T-cell (primary cell): ENCODE data around the gene MARCHF9. TPM values are rescaled to one million over a fixed set of nuclear protein-coding genes. Genes with fewer than 3 reads are reported as not detected.
A peak's percentile ranks its signal among the peaks of the same experiment; 100 is the strongest.

Source experiments
- ATAC-seq, 4 experiments: fragments of 200-7000 bp in 3 of 4; fragments of 150-1000 bp in 1 of 4; cut with Tn5 transposase; replicated peaks in 1 of 4; 1 replicate in 3 of 4; 2 replicates in 1 of 4; pipeline ENCODE4 v1.10.0; 2021; ENCODE audit warnings: moderate library complexity in 3 of 4, mild to moderate bottlenecking in 2 of 4, moderate number of reproducible peaks in 1 of 4
- CTCF ChIA-PET, 2 donors: fragments of 300-600 bp; sonication (Branson Sonifier 250); formaldehyde crosslinking; loops; one replicate each; lab custom pipeline; 2022; ENCODE audit warnings: antibody characterized with exemption in 2 of 2; lab: Charles Lee
- POLR2A ChIA-PET, 2 donors: fragments of 300-600 bp; sonication (Branson Sonifier 250); formaldehyde crosslinking; loops; one replicate each; lab custom pipeline; 2022; ENCODE audit warnings: antibody characterized with exemption in 2 of 2; lab: Charles Lee
- DNase-seq, 35 experiments: peaks; one replicate each; pipeline versions ENCODE4 v3.0.0 to v3.0.0-alpha.2; 2013 to 2023
- H3K27ac ChIP-seq: one replicate; pipeline ENCODE4 v1.5.1; 2013; ENCODE audit warnings: low read length
- H3K27me3 ChIP-seq, 2 experiments: replicated peaks in 1 of 2; 1 replicate in 1 of 2; 2 replicates in 1 of 2; pipeline versions ENCODE4 v1.6.1 to v1.7.0; 2013; ENCODE audit warnings: low read length in 1 of 2, mixed read lengths in 1 of 2; ENCODE audit not compliant: control insufficient read depth in 2 of 2, insufficient read depth in 2 of 2; ENCODE audit errors: extremely low read depth in 1 of 2
- H3K36me3 ChIP-seq, 2 donors: 1 replicate in 1 of 2; 2 replicates in 1 of 2; pipeline versions ENCODE4 v1.6.1 to v1.7.0; 2013; ENCODE audit warnings: low read length in 1 of 2; ENCODE audit not compliant: control insufficient read depth in 2 of 2, insufficient read depth in 1 of 2; ENCODE audit errors: extremely low read depth in 1 of 2
- H3K4me1 ChIP-seq, 2 experiments: 1 replicate in 1 of 2; 2 replicates in 1 of 2; pipeline versions ENCODE4 v1.6.1 to v1.7.0; 2013; ENCODE audit warnings: low read length in 2 of 2, mixed read lengths in 1 of 2; ENCODE audit not compliant: insufficient read depth in 2 of 2, control insufficient read depth in 1 of 2; ENCODE audit errors: extremely low read depth in 1 of 2
- H3K4me3 ChIP-seq, 2 donors: 1 replicate in 1 of 2; 2 replicates in 1 of 2; pipeline versions ENCODE4 v1.5.1 to v1.7.0; 2013; ENCODE audit warnings: mild to moderate bottlenecking in 2 of 2, low read length in 1 of 2, moderate library complexity in 1 of 2; ENCODE audit not compliant: control insufficient read depth in 1 of 2; ENCODE audit errors: extremely low read depth in 1 of 2
- H3K9me3 ChIP-seq: 2 replicates; pipeline ENCODE4 v1.7.0; 2013
- H3K27ac Mint-ChIP-seq, 2 donors: one replicate each; pipeline ENCODE4 v1.8.0; 2020 to 2021; ENCODE audit warnings: mild to moderate bottlenecking in 2 of 2, mixed read lengths in 2 of 2
- H3K27me3 Mint-ChIP-seq, 2 donors: one replicate each; pipeline ENCODE4 v1.8.0; 2021 to 2022; ENCODE audit warnings: mixed read lengths in 2 of 2
- H3K36me3 Mint-ChIP-seq: one replicate; pipeline ENCODE4 v1.8.0; 2021; ENCODE audit warnings: mixed read lengths
- H3K4me1 Mint-ChIP-seq, 3 donors: one replicate each; pipeline ENCODE4 v1.8.0; 2020 to 2022; ENCODE audit warnings: mixed read lengths in 3 of 3, mild to moderate bottlenecking in 1 of 3
- H3K4me3 Mint-ChIP-seq, 3 donors: one replicate each; pipeline ENCODE4 v1.8.0; 2020 to 2022; ENCODE audit warnings: mild to moderate bottlenecking in 3 of 3, mixed read lengths in 3 of 3, moderate library complexity in 3 of 3
- H3K9me3 Mint-ChIP-seq, 3 donors: one replicate each; pipeline ENCODE4 v1.8.0; 2020 to 2022; ENCODE audit warnings: mixed read lengths in 3 of 3
- WGBS: methylation state at CpG from one replicate; pipeline ENCODE4 v1.1.5; 2013; ENCODE audit warnings: missing lambda C conversion rate; ENCODE audit not compliant: insufficient coverage; 5-methylcytosine and 5-hydroxymethylcytosine counted together
- total RNA-seq, 35 experiments: library from RNA in 6 of 35; stranded (reverse) in 6 of 35; fragments of 120-200 nt in 1 of 35; gene quantifications; one replicate each; pipeline versions ENCODE4 v1.2.1 to v1.2.4 and lab custom pipeline; 2013 to 2026

MARCHF9 gene
- total RNA-seq, 5 donors from 2014 or later (not counting 1 experiment from before 2014, with no cell fraction given): 45.4 to 72.9 (median 71.7) TPM

GRCh38 chr12:57763881-57764661, 9.2 kb downstream of the MARCHF9 start:
- peaks cover 16 to 36% of the 10 kb centered on the region in 2 donors for H3K27me3 Mint-ChIP-seq
- H3K9me3 Mint-ChIP-seq: no peaks in the 10 kb centered on the region
- peaks cover 19 to 35% of the 10 kb centered on the region in 2 experiments for H3K27me3 ChIP-seq
- H3K4me3 Mint-ChIP-seq: peak overlapping the region; percentile 79 to 86 (median 84)
- H3K4me3 ChIP-seq: peak overlapping the region in 1 of 2 donors; percentile 65
- ATAC-seq (no peak), DNase-seq (no peak)
- H3K4me1 ChIP-seq: peaks cover 9 to 33% of the 10 kb centered on the region in 2 experiments
- H3K36me3 Mint-ChIP-seq: peaks cover 11% of the 10 kb centered on the region
- H3K36me3 ChIP-seq: peaks cover 1 to 5% of the 10 kb centered on the region in 2 donors
- peaks cover 33 to 45% (median 36%) of the 10 kb centered on the region in 3 donors for H3K4me1 Mint-ChIP-seq
- H3K27ac Mint-ChIP-seq: peak overlapping the region in 1 of 2 donors; percentile 19
- ChIA-PET POLR2A (no interaction called here), CTCF (interaction anchor here (0.5 to 1.6 kb wide), 4 partner anchors 8 to 47 kb away, joined by 3 to 9 read pairs (median 6); partner anchors contain the start of gene MARCHF9 (in 1 of the 2))
- WGBS: 89% methylated on average over 5 of the region's 6 CpGs
- no peaks in the 10 kb centered on the region for H3K9me3 ChIP-seq
- no peak overlapping the region for H3K27ac ChIP-seq

GRCh38 chr12:57764662-57765002, 9.7 kb downstream of the MARCHF9 start:
- Mint-ChIP-seq H3K27ac (no peak overlapping the region), H3K4me3 (peak overlapping the region; percentile 79 to 86 (median 84)), H3K4me1 (peaks cover 28 to 40% (median 30%) of the 10 kb centered on the region in 3 donors), H3K9me3 (no peaks in the 10 kb centered on the region), H3K36me3 (peaks cover 8% of the 10 kb centered on the region), H3K27me3 (peaks cover 16 to 36% of the 10 kb centered on the region in 2 donors)
- peak; percentile 4 to 25 (median 14) for ATAC-seq
- WGBS: 22% methylated on average over 15 of the region's 17 CpGs
- no peaks in the 10 kb centered on the region for H3K9me3 ChIP-seq
- H3K36me3 ChIP-seq: peaks cover 3 to 6% of the 10 kb centered on the region in 2 donors
- peaks cover 19 to 35% of the 10 kb centered on the region in 2 experiments for H3K27me3 ChIP-seq
- H3K4me1 ChIP-seq: peaks cover 9 to 29% of the 10 kb centered on the region in 2 experiments
- no peak overlapping the region for H3K27ac ChIP-seq
- peak overlapping the region; percentile 65 to 68 for H3K4me3 ChIP-seq
- POLR2A ChIA-PET: no interaction called here
- DNase-seq: no peak
- CTCF ChIA-PET: interaction anchor here (0.5 to 1.2 kb wide), 4 partner anchors 9 to 167 kb away, joined by 5 to 9 read pairs (median 8); partner anchors contain the start of gene MARCHF9 (in 1 of the 2)

DNA sequence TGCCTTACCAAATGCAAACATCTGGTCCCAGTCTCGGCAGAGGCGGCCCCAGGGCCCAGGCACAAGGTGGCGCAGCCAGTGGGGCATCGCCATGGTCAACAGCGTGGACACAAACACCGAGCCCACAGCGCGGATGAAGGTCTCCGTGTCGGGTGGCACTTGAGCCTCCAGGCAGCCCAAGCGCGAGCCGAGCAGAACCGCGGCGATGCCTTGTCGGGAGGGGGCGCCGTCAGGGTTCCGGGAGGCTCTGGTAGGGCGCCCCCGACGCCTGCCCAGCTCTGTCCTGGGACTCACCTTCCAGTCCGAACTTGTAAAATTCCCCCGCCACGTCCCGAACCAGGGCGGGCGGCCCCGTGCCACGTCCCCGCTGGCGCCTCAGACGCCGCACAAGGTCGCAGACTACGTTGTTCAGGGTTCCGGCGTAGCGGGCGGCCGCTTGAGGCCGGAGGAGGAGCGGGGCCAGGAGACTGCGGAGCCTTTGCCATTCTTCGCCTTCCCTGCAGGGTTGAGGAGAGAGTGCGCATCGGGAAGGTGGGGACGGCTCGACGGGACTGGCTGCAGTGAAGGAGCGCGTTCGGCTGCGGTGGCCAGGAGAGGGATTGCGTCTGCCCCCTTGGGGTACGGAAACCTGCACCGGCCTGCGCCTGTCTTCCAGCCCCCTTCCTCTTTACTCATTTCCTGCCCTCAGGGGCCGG, 10.2 kb downstream of the MARCHF9 start:
- POLR2A ChIA-PET: no interaction called here
- H3K27me3 Mint-ChIP-seq: peaks cover 16 to 36% of the 10 kb centered on the region in 2 donors
- H3K4me3 ChIP-seq: peak overlapping the region; percentile 65 to 68
- peak overlapping the region; percentile 79 to 86 (median 84) for H3K4me3 Mint-ChIP-seq
- no peak overlapping the region for H3K27ac ChIP-seq
- peak overlapping the region in 1 of 2 donors; percentile 15 for H3K27ac Mint-ChIP-seq
- peaks cover 19 to 35% of the 10 kb centered on the region in 2 experiments for H3K27me3 ChIP-seq
- DNase-seq (peak in 16 of 35 experiments; percentile 33 to 69 (median 47)), ATAC-seq (peak; percentile 80 to 83 (median 82))
- peaks cover 23 to 35% (median 25%) of the 10 kb centered on the region in 3 donors for H3K4me1 Mint-ChIP-seq
- peaks cover 7% of the 10 kb centered on the region for H3K36me3 Mint-ChIP-seq
- WGBS: 3% methylated on average over 50 of the region's 60 CpGs
- no peaks in the 10 kb centered on the region for H3K9me3 ChIP-seq
- CTCF ChIA-PET: interaction anchor here (0.5 to 1.2 kb wide), 4 partner anchors 10 to 167 kb away, joined by 5 to 9 read pairs (median 8); partner anchors contain the start of gene MARCHF9 (in 1 of the 2)
- peaks cover 9 to 29% of the 10 kb centered on the region in 2 experiments for H3K4me1 ChIP-seq
- H3K36me3 ChIP-seq: peaks cover 3 to 6% of the 10 kb centered on the region in 2 donors
- H3K9me3 Mint-ChIP-seq: no peaks in the 10 kb centered on the region

- no peaks in the 10 kb centered on the region for H3K9me3 ChIP-seq
- no peak overlapping the region for H3K27ac ChIP-seq
- peak overlapping the region; percentile 79 to 86 (median 84) for H3K4me3 Mint-ChIP-seq
- no peak overlapping the region for H3K27ac Mint-ChIP-seq
- peak overlapping the region; percentile 65 to 68 for H3K4me3 ChIP-seq
- DNase-seq (no peak), ATAC-seq (peak; percentile 8 to 28 (median 14))
- H3K27me3 ChIP-seq: peaks cover 19 to 35% of the 10 kb centered on the region in 2 experiments
- no peaks in the 10 kb centered on the region for H3K9me3 Mint-ChIP-seq
- ChIA-PET POLR2A (no interaction called here), CTCF (interaction anchor here (0.9 to 2.3 kb wide), 2 partner anchors 9 to 17 kb away, joined by 3 to 7 read pairs; partner anchors contain the start of gene TSFM (in 1 of the 2))
- H3K36me3 ChIP-seq: peaks cover 5 to 6% of the 10 kb centered on the region in 2 donors
- H3K27me3 Mint-ChIP-seq: peaks cover 16 to 36% of the 10 kb centered on the region in 2 donors
- 3% methylated on average over 25 of the region's 40 CpGs for WGBS
- peaks cover 9 to 30% of the 10 kb centered on the region in 2 experiments for H3K4me1 ChIP-seq
- peaks cover 7% of the 10 kb centered on the region for H3K36me3 Mint-ChIP-seq
- H3K4me1 Mint-ChIP-seq: peaks cover 23 to 36% (median 25%) of the 10 kb centered on the region in 3 donors
Measured at GRCh38 chr12:57765698-57766463, 11.0 kb downstream of the MARCHF9 start.

GRCh38 chr12:57766464-57767304, 11.8 kb downstream of the MARCHF9 start, which contains the start of gene CYP27B1:
Gene CYP27B1, minus strand, starts transcription at chr12:57767078. Its CDS starts 37 bp downstream, at chr12:57767041.
- peaks cover 16 to 36% of the 10 kb centered on the region in 2 donors for H3K27me3 Mint-ChIP-seq
- H3K4me1 Mint-ChIP-seq: peaks cover 28 to 39% (median 32%) of the 10 kb centered on the region in 3 donors
- 3% methylated on average over 27 of the region's 38 CpGs for WGBS
- no peaks in the 10 kb centered on the region for H3K9me3 Mint-ChIP-seq
- H3K27ac Mint-ChIP-seq: no peak within 1 kb of the TSS
- H3K4me1 ChIP-seq: peaks cover 17 to 37% of the 10 kb centered on the region in 2 experiments
- ATAC-seq (peak in 1 of 4 experiments; percentile 12), DNase-seq (peak in 2 of 35 experiments; percentile 14 to 25)
- ChIA-PET CTCF (interaction anchor here (0.6 to 2.3 kb wide), 4 partner anchors 10 to 132 kb away, joined by 3 to 7 read pairs (median 3); partner anchors contain the start of gene TSFM (in 1 of the 2)), POLR2A (interaction anchor here in 1 of 2 donors (1.3 kb wide), 1 partner anchor 10 kb away, joined by 4 read pairs; no protein-coding TSS in a partner anchor)
- peaks cover 3 to 6% of the 10 kb centered on the region in 2 donors for H3K36me3 ChIP-seq
- H3K4me3 Mint-ChIP-seq: peak within 1 kb of the TSS; percentile 79 to 86 (median 84)
- no peak within 1 kb of the TSS for H3K27ac ChIP-seq
- peak within 1 kb of the TSS; percentile 65 to 68 for H3K4me3 ChIP-seq
- H3K27me3 ChIP-seq: peaks cover 19 to 35% of the 10 kb centered on the region in 2 experiments
- peaks cover 7% of the 10 kb centered on the region for H3K36me3 Mint-ChIP-seq
- H3K9me3 ChIP-seq: no peaks in the 10 kb centered on the region
